H1 (cell line): ENCODE data around the gene MAPT. TPM values are rescaled to one million over a fixed set of nuclear protein-coding genes. Genes with fewer than 3 reads are reported as not detected.

Experiments
- CTCF ChIA-PET: fragments of 300-600 bp; sonication (Branson Sonifier 250); formaldehyde crosslinking; loops from one replicate; lab custom pipeline; 2021; ENCODE audit not compliant: partially characterized antibody; lab: Charles Lee
- POLR2A ChIA-PET: fragments of 300-600 bp; sonication (Branson Sonifier 250); formaldehyde crosslinking; loops from one replicate; lab custom pipeline; 2021; ENCODE audit warnings: inconsistent platforms; ENCODE audit not compliant: partially characterized antibody; lab: Charles Lee
- DNase-seq, 2 experiments: peaks; one replicate each; pipeline versions ENCODE4 v3.0.0 to v3.0.0-alpha.2; 2010 to 2022; ENCODE audit warnings: low spot score in 2 of 2, low read depth in 1 of 2, mixed read lengths in 1 of 2
- FAIRE-seq: peaks from 2 replicates; lab custom pipeline; 2011; peaks lifted over from hg19 to GRCh38; lab: Jason Lieb, UNC
- H2AFZ ChIP-seq: 2 replicates; pipeline ENCODE4 v1.8.1; 2012; ENCODE audit warnings: low read length, inconsistent platforms
- H2AK5ac ChIP-seq: 2 replicates; pipeline ENCODE4 v1.6.1; 2013; ENCODE audit warnings: low read depth, low read length
- H2BK120ac ChIP-seq: replicated peaks from 2 replicates; pipeline ENCODE3; 2013; ENCODE audit warnings: low read depth, low read length, inconsistent platforms
- H2BK12ac ChIP-seq: 2 replicates; pipeline ENCODE4 v1.6.1; 2013; ENCODE audit warnings: low read depth, low read length
- H2BK15ac ChIP-seq: 2 replicates; pipeline ENCODE4 v1.6.1; 2013; ENCODE audit warnings: low read length
- H2BK20ac ChIP-seq: 2 replicates; pipeline ENCODE4 v1.6.1; 2013; ENCODE audit warnings: low read length
- H2BK5ac ChIP-seq: 2 replicates; pipeline ENCODE4 v1.6.1; 2013; ENCODE audit warnings: low read depth, low read length
- H3K14ac ChIP-seq: 2 replicates; pipeline ENCODE4 v1.6.1; 2013; ENCODE audit warnings: inconsistent platforms; ENCODE audit not compliant: insufficient read length
- H3K18ac ChIP-seq: 2 replicates; pipeline ENCODE4 v1.6.1; 2013; ENCODE audit warnings: low read length; ENCODE audit errors: extremely low read depth
- H3K23ac ChIP-seq: 2 replicates; pipeline ENCODE4 v1.6.1; 2013; ENCODE audit warnings: inconsistent platforms; ENCODE audit not compliant: insufficient read length
- H3K23me2 ChIP-seq: 2 replicates; pipeline ENCODE4 v1.6.1; 2013; ENCODE audit warnings: low read depth, low read length
- H3K27ac ChIP-seq: 2 replicates; pipeline ENCODE4 v1.6.1; 2011; ENCODE audit warnings: low read depth, low read length, inconsistent platforms
- H3K27me3 ChIP-seq, 4 experiments: replicated peaks in 1 of 4; 1 replicate in 1 of 4; 2 replicates in 3 of 4; pipeline versions ENCODE4 v1.6.1 to v1.8.1; 2011 to 2013; ENCODE audit warnings: low read length in 3 of 4, mild to moderate bottlenecking in 3 of 4, inconsistent platforms in 2 of 4, mixed read lengths in 2 of 4, moderate library complexity in 1 of 4; ENCODE audit not compliant: control insufficient read depth in 3 of 4, insufficient read depth in 3 of 4; ENCODE audit errors: extremely low read depth in 1 of 4
- H3K36me3 ChIP-seq, 4 experiments: 2 replicates each; pipeline versions ENCODE4 v1.6.1 to v1.8.1; 2011 to 2013; ENCODE audit warnings: mild to moderate bottlenecking in 4 of 4, low read length in 3 of 4, moderate library complexity in 2 of 4, control low read depth in 1 of 4, inconsistent platforms in 1 of 4; ENCODE audit not compliant: insufficient read depth in 4 of 4, control insufficient read depth in 2 of 4
- H3K4ac ChIP-seq: replicated peaks from 2 replicates; pipeline ENCODE3; 2013; ENCODE audit warnings: low read length, low read depth, mixed read lengths, inconsistent platforms; ENCODE audit not compliant: insufficient read length
- H3K4me1 ChIP-seq, 4 experiments: replicated peaks in 1 of 4; 1 replicate in 1 of 4; 2 replicates in 3 of 4; pipeline versions ENCODE4 v1.6.1 to v1.8.1; 2011 to 2013; ENCODE audit warnings: low read length in 3 of 4, inconsistent platforms in 2 of 4, mixed read lengths in 1 of 4; ENCODE audit not compliant: insufficient read depth in 4 of 4, control insufficient read depth in 3 of 4
- H3K4me2 ChIP-seq, 2 experiments: 2 replicates each; pipeline versions ENCODE4 v1.6.1 to v1.8.1; 2011 to 2013; ENCODE audit warnings: low read depth in 2 of 2, low read length in 2 of 2, control low read depth in 1 of 2, inconsistent platforms in 1 of 2, mild to moderate bottlenecking in 1 of 2; ENCODE audit not compliant: insufficient read depth in 1 of 2
- H3K4me3 ChIP-seq, 4 experiments: fragments of 200-600, 300-600 bp in 1 of 4; sonication (generic), shearing (Covaris generic), sonication (Bioruptor Twin) in 1 of 4; 2 replicates each; pipeline versions ENCODE4 v1.5.1 to v1.8.1; 2011 to 2016; ENCODE audit warnings: low read length in 4 of 4, low read depth in 3 of 4, control low read depth in 2 of 4, inconsistent platforms in 2 of 4, mild to moderate bottlenecking in 2 of 4, mixed read lengths in 1 of 4, moderate library complexity in 1 of 4; ENCODE audit not compliant: insufficient read depth in 2 of 4; ENCODE audit errors: extremely low read depth in 1 of 4
- H3K56ac ChIP-seq: replicated peaks from 2 replicates; pipeline ENCODE3; 2013; ENCODE audit warnings: low read depth, mild to moderate bottlenecking, mixed read lengths, low read length, inconsistent platforms; ENCODE audit not compliant: insufficient read length
- H3K79me1 ChIP-seq: 2 replicates; pipeline ENCODE4 v1.6.1; 2013; ENCODE audit warnings: low read depth, low read length, control low read depth
- H3K79me2 ChIP-seq, 2 experiments: 2 replicates each; pipeline versions ENCODE4 v1.6.1 to v1.8.1; 2012 to 2013; ENCODE audit warnings: low read length in 2 of 2, mild to moderate bottlenecking in 2 of 2, inconsistent platforms in 1 of 2; ENCODE audit not compliant: insufficient read depth in 2 of 2, control insufficient read depth in 1 of 2
- H3K9ac ChIP-seq, 4 experiments: replicated peaks in 1 of 4; 1 replicate in 1 of 4; 2 replicates in 3 of 4; pipeline versions ENCODE4 v1.6.1 to v1.8.1; 2011 to 2013; ENCODE audit warnings: low read depth in 3 of 4, low read length in 3 of 4, control low read depth in 2 of 4, mild to moderate bottlenecking in 2 of 4, moderate library complexity in 2 of 4, inconsistent platforms in 1 of 4; ENCODE audit errors: extremely low read depth in 1 of 4
- H3K9me3 ChIP-seq, 2 experiments: 2 replicates each; pipeline versions ENCODE4 v1.6.1 to v1.8.1; 2012 to 2013; ENCODE audit warnings: mild to moderate bottlenecking in 2 of 2, moderate library complexity in 2 of 2, control low read depth in 1 of 2, inconsistent platforms in 1 of 2, low read depth in 1 of 2, low read length in 1 of 2, mixed read lengths in 1 of 2; ENCODE audit not compliant: insufficient read depth in 2 of 2
- H4K20me1 ChIP-seq, 2 experiments: replicated peaks in 1 of 2; 2 replicates each; pipeline versions ENCODE3 to v1.8.1; 2011 to 2013; ENCODE audit warnings: inconsistent platforms in 2 of 2, low read length in 2 of 2, mild to moderate bottlenecking in 1 of 2; ENCODE audit not compliant: insufficient read depth in 2 of 2, control insufficient read depth in 1 of 2
- H4K5ac ChIP-seq: 2 replicates; pipeline ENCODE4 v1.6.1; 2013; ENCODE audit warnings: low read length, low read depth, mixed read lengths, inconsistent platforms; ENCODE audit not compliant: insufficient read length
- H4K8ac ChIP-seq: 2 replicates; pipeline ENCODE4 v1.8.0; 2013; ENCODE audit warnings: mild to moderate bottlenecking, moderate library complexity, low read length, inconsistent platforms; ENCODE audit not compliant: insufficient read depth; ENCODE audit errors: extremely low read depth
- H4K91ac ChIP-seq: replicated peaks from 2 replicates; pipeline ENCODE3; 2013; ENCODE audit warnings: low read length, mixed read lengths, inconsistent platforms; ENCODE audit not compliant: insufficient read length
- BACH1 ChIP-seq: IDR thresholded peaks from 2 replicates; pipeline ENCODE4 v1.6.1; 2012; ENCODE audit warnings: low read length, improper control_type of control experiment
- BCL11A ChIP-seq, 2 experiments: IDR thresholded peaks; one replicate each; pipeline ENCODE4 v1.6.1; 2011; ENCODE audit warnings: low read depth in 2 of 2, low read length in 2 of 2, mild to moderate bottlenecking in 2 of 2
- CEBPB ChIP-seq: IDR thresholded peaks from 2 replicates; pipeline ENCODE4 v1.6.1; 2012; ENCODE audit warnings: low read depth, low read length
- CHD2 ChIP-seq: IDR thresholded peaks from 2 replicates; pipeline ENCODE4 v1.6.1; 2012; ENCODE audit warnings: low read length, improper control_type of control experiment
- CTBP2 ChIP-seq: IDR thresholded peaks from 2 replicates; pipeline ENCODE4 v1.7.0; 2011; ENCODE audit warnings: borderline replicate concordance, mild to moderate bottlenecking, moderate library complexity, mixed read lengths, low read length; ENCODE audit not compliant: insufficient read depth, insufficient read length
- EP300 ChIP-seq, 2 experiments: IDR thresholded peaks; 1 replicate in 1 of 2; 2 replicates in 1 of 2; pipeline ENCODE4 v1.6.1; 2011 to 2012; ENCODE audit warnings: low read depth in 2 of 2, low read length in 2 of 2, mild to moderate bottlenecking in 2 of 2, borderline replicate concordance in 1 of 2, inconsistent platforms in 1 of 2, moderate library complexity in 1 of 2
- POLR2A ChIP-seq, 2 experiments: IDR thresholded peaks; 1 replicate in 1 of 2; 2 replicates in 1 of 2; pipeline ENCODE4 v1.6.1; 2011; ENCODE audit warnings: low read depth in 2 of 2, low read length in 2 of 2, mild to moderate bottlenecking in 2 of 2; ENCODE audit errors: control extremely low read depth in 1 of 2
- RAD21 ChIP-seq, 2 experiments: IDR thresholded peaks in 1 of 2; conservative IDR thresholded peaks in 1 of 2; 2 replicates each; pipeline ENCODE4 v1.6.1; 2011; ENCODE audit warnings: low read depth in 2 of 2, low read length in 2 of 2, improper control_type of control experiment in 1 of 2, inconsistent platforms in 1 of 2, mild to moderate bottlenecking in 1 of 2, moderate library complexity in 1 of 2
- RBBP5 ChIP-seq: IDR thresholded peaks from 2 replicates; pipeline ENCODE4 v1.7.1; 2012; ENCODE audit warnings: low read depth, mild to moderate bottlenecking, inconsistent platforms, low read length, moderate library complexity, borderline replicate concordance
- RXRA ChIP-seq: IDR thresholded peaks from 2 replicates; pipeline ENCODE4 v1.6.1; 2011; ENCODE audit warnings: low read depth, mild to moderate bottlenecking, low read length, moderate library complexity; ENCODE audit not compliant: insufficient read depth
- SP2 ChIP-seq: IDR thresholded peaks from 2 replicates; pipeline ENCODE4 v1.6.1; 2012; ENCODE audit warnings: mild to moderate bottlenecking, low read length, inconsistent platforms
- TBP ChIP-seq: IDR thresholded peaks from 2 replicates; pipeline ENCODE4 v1.6.1; 2011; ENCODE audit warnings: low read depth, low read length, improper control_type of control experiment
- TCF12 ChIP-seq: IDR thresholded peaks from 2 replicates; pipeline ENCODE4 v1.6.1; 2011; ENCODE audit warnings: low read depth, mild to moderate bottlenecking, low read length
- USF2 ChIP-seq: IDR thresholded peaks from 2 replicates; pipeline ENCODE4 v1.6.1; 2011; ENCODE audit warnings: low read length, improper control_type of control experiment
- WGBS, 2 experiments: shearing (Covaris generic) in 1 of 2; methylation state at CpG; one replicate each; pipeline versions ENCODE4 v1.1.6 to v1.1.7; 2013 to 2015; ENCODE audit warnings: low lambda C conversion rate in 2 of 2, mixed read lengths in 2 of 2, inconsistent platforms in 1 of 2, low coverage in 1 of 2, missing lambda C conversion rate in 1 of 2; ENCODE audit not compliant: insufficient replicate concordance in 2 of 2, insufficient coverage in 1 of 2, insufficient read length in 1 of 2; ENCODE audit errors: extremely low coverage in 1 of 2, missing lambda C conversion rate in 1 of 2; 5-methylcytosine and 5-hydroxymethylcytosine counted together
- polyA plus RNA-seq, 7 experiments: library from polyadenylated mRNA; depleted of rRNA in 3 of 7; stranded (reverse) in 5 of 7; unstranded in 2 of 7; fragments of >200 nt in 5 of 7; fragments of 200-250 nt in 2 of 7; gene quantifications; 1 replicate in 5 of 7; 2 replicates in 1 of 7; 4 replicates in 1 of 7; pipeline versions ENCODE4 v1.2.1 to v1.2.3, GENCODE V29; 2011 to 2013; ENCODE audit warnings: missing spikeins in 2 of 7, mixed read lengths in 2 of 7
- total RNA-seq: library from RNA; stranded (reverse); fragmentation: NEBNext Ultra II Directional; extraction: Animal tissue kit (Norgen Biotek cat#: 25700); gene quantifications from 2 replicates; pipeline ENCODE4 v1.2.1, GENCODE V29; 2021

MAPT gene
- total and polyA plus RNA-seq, 2 of the 8 experiments (the other 6 are each of a cell fraction or from before 2014, with no cell fraction given), result 0.54 to 1.7 TPM

GRCh38 chr17:45927247-45927646 is 32.9 kb downstream of the MAPT start:
- H3K23ac ChIP-seq, result no peak overlapping the region
- FAIRE-seq (no peak), DNase-seq (no peak)
- H3K14ac ChIP-seq, result no peak overlapping the region
- no peak overlapping the region for H3K4ac ChIP-seq
- no peak overlapping the region for H2BK5ac ChIP-seq
- ChIA-PET CTCF (no interaction called here), POLR2A (no interaction called here)
- no peak overlapping the region for H2BK12ac ChIP-seq
- H3K79me1 ChIP-seq, result no peaks in the 10 kb centered on the region
- H3K27ac ChIP-seq, result no peak overlapping the region
- H3K56ac ChIP-seq, result no peak overlapping the region
- no peaks in the 10 kb centered on the region for H4K20me1 ChIP-seq
- no peak overlapping the region for H4K8ac ChIP-seq
- no peaks in the 10 kb centered on the region for H3K27me3 ChIP-seq
- H4K91ac ChIP-seq, result no peak overlapping the region
- H2BK120ac ChIP-seq, result no peak overlapping the region
- H2BK20ac ChIP-seq, result no peak overlapping the region
- H3K4me2 ChIP-seq, result no peak overlapping the region
- H3K4me1 ChIP-seq, result no peaks in the 10 kb centered on the region
- H4K5ac ChIP-seq, result no peak overlapping the region
- no peak overlapping the region for H2BK15ac ChIP-seq
- H3K79me2 ChIP-seq, result no peaks in the 10 kb centered on the region
- no peak overlapping the region for H3K18ac ChIP-seq
- H3K36me3 ChIP-seq, result no peaks in the 10 kb centered on the region; a peak in 1 of 8 replicates
- H2AFZ ChIP-seq, result no peak overlapping the region
- no peak overlapping the region for H3K4me3 ChIP-seq
- no peak overlapping the region for H3K9ac ChIP-seq
- H3K23me2 ChIP-seq, result no peaks in the 10 kb centered on the region
- WGBS, 2 experiments, result 93% methylated on average over 4 of the region's 4 CpGs; no CpG with 5 or more reads in 1 of the 2 experiments
- no peak overlapping the region for H2AK5ac ChIP-seq
- H3K9me3 ChIP-seq, result peaks cover 16 to 17% of the 10 kb centered on the region in 2 experiments
- TF ChIP-seq RAD21 (IDR thresholded peaks at IDR 0.05 in 1 of 2, conservative IDR thresholded peaks at IDR 0.05 in 1 of 2; ENCODE audit: low read depth in 2 of 2, low read length in 2 of 2) (no peak), CTBP2 (no peak), RBBP5 (no peak), RXRA (no peak), EP300 (IDR thresholded peaks at IDR 0.05; ENCODE audit: borderline replicate concordance in 1 of 2, low read depth in 2 of 2, low read length in 2 of 2) (no peak), TCF12 (no peak), CEBPB (no peak), POLR2A (IDR thresholded peaks at IDR 0.05; ENCODE audit: control extremely low read depth in 1 of 2, low read depth in 2 of 2, low read length in 2 of 2) (no peak), TBP (no peak), BCL11A (IDR thresholded peaks at IDR 0.05; ENCODE audit: low read depth in 2 of 2, low read length in 2 of 2) (no peak), SP2 (no peak), CHD2 (no peak), USF2 (no peak), BACH1 (no peak)
